Mucosa of descending colon (tissue), 3 donors: Measurements from ENCODE around the gene TDRD5. TPM values are rescaled to one million over a fixed set of nuclear protein-coding genes. Genes with fewer than 3 reads are reported as not detected.

ENCODE experiments used
- ATAC-seq: fragments of 200-7000 bp; cut with Tn5 transposase; one replicate; pipeline ENCODE4 v1.9.1; 2020; ENCODE audit warnings: mild to moderate bottlenecking, moderate library complexity
- DNase-seq, 3 donors: peaks; one replicate each; pipeline ENCODE4 v3.0.0-alpha.2; 2020
- H3K36me3 ChIP-seq: fragments of 200-600 bp; one replicate; pipeline ENCODE4 v1.8.0; 2021; ENCODE audit warnings: low read depth, mild to moderate bottlenecking
- H3K4me1 ChIP-seq: fragments of 200-600 bp; one replicate; pipeline ENCODE4 v1.8.0; 2021; ENCODE audit warnings: low read depth, mild to moderate bottlenecking
- H3K4me3 ChIP-seq: fragments of 200-600 bp; one replicate; pipeline ENCODE4 v1.8.0; 2021; ENCODE audit warnings: mild to moderate bottlenecking
- H3K9me3 ChIP-seq: fragments of 200-600 bp; one replicate; pipeline ENCODE4 v1.8.0; 2021; ENCODE audit warnings: mild to moderate bottlenecking
- intact Hi-C, 2 donors: fragments of 100-400 bp; cut with DNase I in 1 of 2; cut with micrococcal nuclease in 1 of 2; formaldehyde crosslinking; loops; one replicate each; pipeline versions ENCODE4 v1.11.0 to v1.11.1; 2022; cut with DNase I, micrococcal nuclease
- total RNA-seq, 3 donors: library from RNA; stranded (reverse); fragmentation: NEBNext Ultra II Directional in 2 of 3; extraction: Animal tissue kit (Norgen Biotek cat#: 25700) in 2 of 3; gene quantifications; one replicate each; pipeline versions ENCODE4 v1.2.1 to v1.2.4, GENCODE V29; 2021 to 2023
- TF ChIP-seq, protein P1 (sequence below): fragments of 200-600 bp; IDR thresholded peaks from one replicate; pipeline ENCODE4 v1.8.0; 2022; ENCODE audit warnings: antibody characterized with exemption, mild to moderate bottlenecking
- donor health status: DM: no; HTN: no; CAD: no; lungs with moderate emphysema.
- donor health status: DM: no; HTN: no; CAD: no.
- donor health status: DM: no; HTN: yes; CAD: no.

The TDRD5 gene
- total RNA-seq, 3 donors from 2014 or later = 0.76 to 2.2 (median 0.92) TPM

DNA sequence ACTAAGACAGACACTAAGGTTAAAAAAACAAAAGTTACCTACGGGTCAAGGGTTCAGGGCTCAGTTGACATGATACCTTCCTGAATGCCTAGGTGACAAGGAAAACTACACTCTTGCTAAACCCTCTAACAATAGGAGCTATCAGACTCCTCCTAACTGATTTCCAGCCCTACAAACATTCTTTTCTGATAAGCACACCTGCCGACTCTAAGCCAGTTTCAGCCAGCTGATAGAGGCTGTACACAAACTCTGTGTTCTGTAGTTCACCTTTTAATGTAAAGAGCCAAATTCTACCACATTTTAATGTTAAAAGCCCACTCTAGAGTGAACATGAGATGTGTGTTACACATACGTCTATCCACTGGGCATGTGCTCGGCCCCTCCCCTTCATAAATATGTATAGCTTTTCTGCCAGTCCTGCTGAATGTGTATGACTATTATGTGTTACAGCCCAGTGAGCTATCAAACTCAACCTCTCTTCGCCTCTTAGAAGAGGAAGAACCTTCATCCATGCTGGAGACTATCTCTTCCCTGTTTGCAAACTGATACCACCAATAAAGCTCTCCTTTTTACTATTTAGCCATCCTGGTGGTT, 111.4 kb downstream of the TDRD5 start:
- DNase-seq (no peak), ATAC-seq (peak; percentile 69)
- Histone ChIP-seq H3K36me3 (no peaks in the 10 kb centered on the region), H3K4me1 (no peaks in the 10 kb centered on the region), H3K9me3 (peaks cover 4% of the 10 kb centered on the region), H3K4me3 (no peak overlapping the region)
- TF ChIP-seq, protein P1, sequence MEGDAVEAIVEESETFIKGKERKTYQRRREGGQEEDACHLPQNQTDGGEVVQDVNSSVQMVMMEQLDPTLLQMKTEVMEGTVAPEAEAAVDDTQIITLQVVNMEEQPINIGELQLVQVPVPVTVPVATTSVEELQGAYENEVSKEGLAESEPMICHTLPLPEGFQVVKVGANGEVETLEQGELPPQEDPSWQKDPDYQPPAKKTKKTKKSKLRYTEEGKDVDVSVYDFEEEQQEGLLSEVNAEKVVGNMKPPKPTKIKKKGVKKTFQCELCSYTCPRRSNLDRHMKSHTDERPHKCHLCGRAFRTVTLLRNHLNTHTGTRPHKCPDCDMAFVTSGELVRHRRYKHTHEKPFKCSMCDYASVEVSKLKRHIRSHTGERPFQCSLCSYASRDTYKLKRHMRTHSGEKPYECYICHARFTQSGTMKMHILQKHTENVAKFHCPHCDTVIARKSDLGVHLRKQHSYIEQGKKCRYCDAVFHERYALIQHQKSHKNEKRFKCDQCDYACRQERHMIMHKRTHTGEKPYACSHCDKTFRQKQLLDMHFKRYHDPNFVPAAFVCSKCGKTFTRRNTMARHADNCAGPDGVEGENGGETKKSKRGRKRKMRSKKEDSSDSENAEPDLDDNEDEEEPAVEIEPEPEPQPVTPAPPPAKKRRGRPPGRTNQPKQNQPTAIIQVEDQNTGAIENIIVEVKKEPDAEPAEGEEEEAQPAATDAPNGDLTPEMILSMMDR = no peak
- intact Hi-C loops = no loop called here

DNA sequence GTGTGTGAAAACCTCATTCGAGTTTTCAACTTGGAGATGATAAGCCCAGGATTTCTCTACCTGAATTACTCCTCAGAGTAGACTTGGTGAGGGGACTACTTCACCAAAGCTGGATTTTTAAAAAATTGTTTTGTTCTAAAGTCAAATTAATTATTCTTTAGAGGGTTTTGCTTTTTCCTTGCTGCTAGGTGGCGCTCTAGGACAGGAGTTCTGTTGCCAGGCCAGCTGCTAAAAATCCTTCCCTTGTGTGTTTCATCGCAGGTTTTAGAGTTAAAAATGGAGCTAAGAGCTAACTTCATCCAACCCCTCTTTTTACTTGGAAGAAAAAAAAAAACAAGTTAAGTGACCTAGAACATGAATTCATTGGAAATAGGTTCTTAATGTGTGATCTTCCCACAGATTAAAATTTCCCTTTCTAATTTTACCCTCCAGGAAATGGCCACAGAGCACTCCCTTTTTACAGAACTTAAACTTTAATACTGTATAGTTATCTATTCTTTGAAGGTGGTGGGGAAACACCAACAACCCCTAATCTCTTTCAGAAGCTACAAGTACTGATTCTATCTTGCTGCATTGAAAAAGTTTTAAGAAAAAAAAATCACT, 114.8 kb downstream of the TDRD5 start:
- no peaks in the 10 kb centered on the region for H3K9me3 ChIP-seq
- H3K36me3 ChIP-seq = no peaks in the 10 kb centered on the region
- no peaks in the 10 kb centered on the region for H3K4me1 ChIP-seq
- DNase-seq (peak in 2 of 3 donors; percentile 27 to 54), ATAC-seq (peak; percentile 35)
- TF ChIP-seq, protein P1 = peak; percentile 28
- intact Hi-C loops = loop anchor here (5.0 kb wide), 1 partner anchor 106 kb away; no protein-coding TSS in a partner anchor
- H3K4me3 ChIP-seq = no peak overlapping the region

DNA sequence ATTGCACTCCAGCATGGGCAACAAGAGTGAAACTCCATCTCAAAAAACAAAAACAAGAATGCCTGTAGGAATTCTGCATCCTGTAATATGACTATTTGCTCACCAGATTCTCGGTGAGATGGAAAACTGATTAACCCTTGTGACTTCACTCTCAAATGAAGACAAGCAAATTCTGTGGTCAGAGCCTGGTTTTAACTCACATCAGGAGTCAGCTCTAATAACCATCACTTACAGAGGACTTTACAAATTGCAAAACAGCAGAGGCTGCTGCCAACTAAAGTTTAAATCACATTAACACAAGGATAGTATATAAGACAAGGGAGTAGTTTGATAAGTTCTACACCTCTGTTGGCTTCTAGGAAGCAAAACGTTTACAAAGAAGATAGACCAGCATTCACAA, 115.8 kb downstream of the TDRD5 start:
- no peak for DNase-seq
- no peaks in the 10 kb centered on the region for H3K9me3 ChIP-seq
- intact Hi-C loops = loop anchor here (5.0 kb wide), 1 partner anchor 105 kb away; no protein-coding TSS in a partner anchor
- no peak overlapping the region for H3K4me3 ChIP-seq
- TF ChIP-seq, protein P1 = no peak
- ATAC-seq = no peak
- H3K4me1 ChIP-seq = no peaks in the 10 kb centered on the region
- H3K36me3 ChIP-seq = no peaks in the 10 kb centered on the region

DNA sequence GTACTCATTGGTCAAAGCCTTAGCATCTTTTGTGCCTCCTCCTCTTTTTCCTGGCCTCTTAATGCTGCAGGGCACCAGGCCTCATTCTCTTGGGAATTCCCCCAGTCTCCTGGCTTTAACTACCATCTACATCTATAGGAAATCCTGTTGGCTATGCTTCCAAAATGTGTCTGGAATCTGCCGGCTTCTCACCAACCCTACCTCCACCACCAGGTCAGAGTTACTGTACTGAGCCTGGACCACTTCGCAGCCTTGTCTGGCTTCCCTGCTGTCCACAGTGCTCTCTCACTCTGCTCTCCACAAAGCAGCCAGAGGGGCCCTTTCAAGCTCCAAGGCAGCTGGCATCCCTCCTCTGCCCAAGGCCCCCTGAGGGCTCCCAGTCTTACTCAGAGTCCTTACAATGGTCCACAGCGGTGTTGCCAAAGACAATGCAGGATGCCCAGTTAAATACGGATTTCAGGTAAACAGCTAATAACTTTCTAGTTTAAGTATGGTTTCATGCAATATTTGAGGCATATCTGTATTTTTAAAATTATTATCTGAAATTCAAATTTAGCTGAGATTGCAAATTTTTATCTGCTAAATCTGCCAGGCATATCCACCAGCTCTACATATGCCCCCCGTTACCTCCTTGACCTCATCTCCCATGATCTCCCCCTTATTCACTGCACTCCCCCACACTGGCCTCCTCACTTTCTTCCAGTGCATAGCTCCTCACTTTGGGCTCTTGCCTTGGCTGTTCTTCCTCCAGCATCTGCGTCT, 117.0 kb downstream of the TDRD5 start:
- Histone ChIP-seq H3K4me3 (no peak overlapping the region), H3K36me3 (no peaks in the 10 kb centered on the region), H3K9me3 (no peaks in the 10 kb centered on the region), H3K4me1 (no peaks in the 10 kb centered on the region)
- ATAC-seq = no peak
- TF ChIP-seq, protein P1 = no peak
- intact Hi-C loops = loop anchor here (5.0 kb wide), 1 partner anchor 104 kb away; no protein-coding TSS in a partner anchor
- no peak for DNase-seq

DNA sequence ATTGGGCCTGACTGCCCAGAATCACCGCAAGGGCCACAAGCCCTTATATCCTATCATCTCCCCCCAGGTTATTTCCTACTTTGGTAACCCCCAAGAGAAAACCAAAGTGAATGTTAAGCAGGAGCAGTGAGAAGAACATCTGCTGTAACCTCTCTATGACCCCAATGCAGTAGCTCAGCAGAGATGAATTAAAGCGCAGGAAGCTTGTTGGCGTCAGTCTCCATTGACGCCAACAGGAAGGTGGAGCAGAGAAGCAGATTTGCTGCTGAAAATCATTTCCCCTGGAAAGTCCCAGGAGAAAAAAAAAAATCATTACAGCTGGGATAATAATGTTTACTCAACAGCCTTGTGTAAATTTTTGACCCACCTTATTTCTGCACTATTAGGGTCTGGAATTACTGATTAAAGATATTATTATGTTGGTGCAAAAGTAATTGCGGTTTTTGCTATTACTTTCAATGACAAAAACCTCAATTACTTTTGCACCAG, 118.3 kb downstream of the TDRD5 start:
- DNase-seq (peak in 1 of 3 donors; percentile 9), ATAC-seq (peak; percentile 46)
- Histone ChIP-seq H3K36me3 (no peaks in the 10 kb centered on the region), H3K9me3 (peaks cover 10% of the 10 kb centered on the region), H3K4me3 (no peak overlapping the region), H3K4me1 (no peaks in the 10 kb centered on the region)
- TF ChIP-seq, protein P1 = no peak
- intact Hi-C loops = loop anchor here (5.0 kb wide), 1 partner anchor 102 kb away; no protein-coding TSS in a partner anchor
